Measurements from ENCODE around the gene TIGAR. TPM values are rescaled to one million over a fixed set of nuclear protein-coding genes. Genes with fewer than 3 reads are reported as not detected.

TIGAR gene
- total and polyA plus RNA-seq, 2 donors (not counting 1 experiment from before 2014, with no cell fraction given), result 2.3 to 6.6 TPM

GRCh38 chr12:4308334-4308950 lies 12.6 kb upstream of the TIGAR start:
- Histone ChIP-seq H3K4me2 (replicated peaks; ENCODE audit: low read depth, low read length, poor library complexity, severe bottlenecking) (no peak overlapping the region), H3K79me2 (ENCODE audit: control insufficient read depth, insufficient read depth, low read length) (no peaks in the 10 kb centered on the region), H2AFZ (ENCODE audit: insufficient read depth, low read depth, low read length, poor library complexity, severe bottlenecking) (no peak overlapping the region), H3K4me3 (ENCODE audit: control extremely low read depth in 1 of 5, extremely low read depth in 1 of 5, insufficient read depth in 1 of 5, low read depth in 2 of 5, low read length in 4 of 5) (no peak overlapping the region), H4K20me1 (ENCODE audit: control insufficient read depth, insufficient read depth, low read length, poor library complexity, severe bottlenecking) (no peaks in the 10 kb centered on the region), H3K27me3 (replicated peaks in 1 of 4; ENCODE audit: control extremely low read depth in 1 of 4, control insufficient read depth in 3 of 4, insufficient read depth in 4 of 4, low read length in 3 of 4) (no peaks in the 10 kb centered on the region), H3K9me3 (ENCODE audit: control extremely low read depth in 1 of 3, control insufficient read depth in 2 of 3, insufficient read depth in 1 of 3, low read length in 2 of 3) (no peaks in the 10 kb centered on the region), H3K9ac (ENCODE audit: low read length) (no peak overlapping the region), H3K27ac (ENCODE audit: low read length in 2 of 2) (no peak overlapping the region), H3K4me1 (ENCODE audit: control insufficient read depth in 2 of 2, insufficient read depth in 2 of 2, low read length in 2 of 2) (no peaks in the 10 kb centered on the region), H3K36me3 (replicated peaks in 1 of 2; ENCODE audit: control extremely low read depth in 1 of 2, control insufficient read depth in 1 of 2, extremely low read depth in 1 of 2, insufficient read depth in 2 of 2, low read length in 1 of 2) (peaks cover 4 to 23% of the 10 kb centered on the region in 2 experiments)
- DNase-seq (no peak), ATAC-seq (ENCODE audit: low read depth) (no peak)
- ChIA-PET CTCF (no interaction called here), POLR2A (no interaction called here)
- 98% methylated on average over 10 of the region's 14 CpGs for WGBS (ENCODE audit: insufficient coverage)
- Mint-ChIP-seq H3K4me3 (no peak overlapping the region), H3K27me3 (no peaks in the 10 kb centered on the region), H3K9me3 (ENCODE audit: insufficient read depth) (no peaks in the 10 kb centered on the region), H3K4me1 (no peaks in the 10 kb centered on the region), H3K27ac (no peak overlapping the region)
- intact Hi-C loops (cut with micrococcal nuclease), result loop anchor here (1.0 kb wide), 1 partner anchor 219 kb away; no protein-coding TSS in a partner anchor
- TF ChIP-seq EZH2 (IDR thresholded peaks at IDR 0.05; ENCODE audit: borderline replicate concordance, insufficient read depth, low read depth, low read length, poor library complexity, severe bottlenecking), result no peak
- no peak for TF ChIP-seq CTCF (IDR thresholded peaks at IDR 0.05)

GRCh38 chr12:4311776-4312175 lies 9.2 kb upstream of the TIGAR start:
- H3K4me3 Mint-ChIP-seq, result no peak overlapping the region
- ChIA-PET POLR2A (no interaction called here), CTCF (no interaction called here)
- H3K9me3 ChIP-seq (ENCODE audit: control extremely low read depth in 1 of 3, control insufficient read depth in 2 of 3, insufficient read depth in 1 of 3, low read length in 2 of 3), result no peaks in the 10 kb centered on the region
- H3K27me3 Mint-ChIP-seq, result no peaks in the 10 kb centered on the region
- peaks cover 0 to 3% of the 10 kb centered on the region in 2 experiments for H3K36me3 ChIP-seq (replicated peaks in 1 of 2; ENCODE audit: control extremely low read depth in 1 of 2, control insufficient read depth in 1 of 2, extremely low read depth in 1 of 2, insufficient read depth in 2 of 2, low read length in 1 of 2)
- no peaks in the 10 kb centered on the region for H3K4me1 Mint-ChIP-seq
- H3K9me3 Mint-ChIP-seq (ENCODE audit: insufficient read depth), result no peaks in the 10 kb centered on the region
- H3K4me3 ChIP-seq (ENCODE audit: control extremely low read depth in 1 of 5, extremely low read depth in 1 of 5, insufficient read depth in 1 of 5, low read depth in 2 of 5, low read length in 4 of 5), result no peak overlapping the region
- DNase-seq, result no peak
- no peak overlapping the region for H3K9ac ChIP-seq (ENCODE audit: low read length)
- no peak overlapping the region for H3K27ac Mint-ChIP-seq
- H4K20me1 ChIP-seq (ENCODE audit: control insufficient read depth, insufficient read depth, low read length, poor library complexity, severe bottlenecking), result no peaks in the 10 kb centered on the region
- no peaks in the 10 kb centered on the region for H3K4me1 ChIP-seq (ENCODE audit: control insufficient read depth in 2 of 2, insufficient read depth in 2 of 2, low read length in 2 of 2)
- 86% methylated on average over 2 of the region's 5 CpGs for WGBS (ENCODE audit: insufficient coverage)
- no peaks in the 10 kb centered on the region for H3K27me3 ChIP-seq (replicated peaks in 1 of 4; ENCODE audit: control extremely low read depth in 1 of 4, control insufficient read depth in 3 of 4, insufficient read depth in 4 of 4, low read length in 3 of 4)
- no peak overlapping the region for H3K27ac ChIP-seq (ENCODE audit: low read length in 2 of 2)
- TF ChIP-seq EZH2 (IDR thresholded peaks at IDR 0.05; ENCODE audit: borderline replicate concordance, insufficient read depth, low read depth, low read length, poor library complexity, severe bottlenecking), result no peak
- no peak for TF ChIP-seq CTCF (IDR thresholded peaks at IDR 0.05)
- no peak overlapping the region for H3K4me2 ChIP-seq (replicated peaks; ENCODE audit: low read depth, low read length, poor library complexity, severe bottlenecking)
- H3K79me2 ChIP-seq (ENCODE audit: control insufficient read depth, insufficient read depth, low read length), result no peaks in the 10 kb centered on the region
- no peak for ATAC-seq (ENCODE audit: low read depth)
- intact Hi-C loops (cut with micrococcal nuclease), result no loop called here
- H2AFZ ChIP-seq (ENCODE audit: insufficient read depth, low read depth, low read length, poor library complexity, severe bottlenecking), result no peak overlapping the region
